Left kidney (tissue), 2 donors: ENCODE data around the gene AGXT. TPM values are rescaled to one million over a fixed set of nuclear protein-coding genes. Genes with fewer than 3 reads are reported as not detected.

Experiments
- DNase-seq: peaks from one replicate; pipeline ENCODE4 v3.0.0-alpha.2; 2013
- polyA plus RNA-seq: library from polyadenylated mRNA; unstranded; fragments of 120-200 nt; gene quantifications from one replicate; pipeline ENCODE4 v1.2.1, GENCODE V29; 2013; ENCODE audit not compliant: insufficient read length

AGXT gene
- polyA plus RNA-seq, 1 donor = 0.12 TPM

DNA sequence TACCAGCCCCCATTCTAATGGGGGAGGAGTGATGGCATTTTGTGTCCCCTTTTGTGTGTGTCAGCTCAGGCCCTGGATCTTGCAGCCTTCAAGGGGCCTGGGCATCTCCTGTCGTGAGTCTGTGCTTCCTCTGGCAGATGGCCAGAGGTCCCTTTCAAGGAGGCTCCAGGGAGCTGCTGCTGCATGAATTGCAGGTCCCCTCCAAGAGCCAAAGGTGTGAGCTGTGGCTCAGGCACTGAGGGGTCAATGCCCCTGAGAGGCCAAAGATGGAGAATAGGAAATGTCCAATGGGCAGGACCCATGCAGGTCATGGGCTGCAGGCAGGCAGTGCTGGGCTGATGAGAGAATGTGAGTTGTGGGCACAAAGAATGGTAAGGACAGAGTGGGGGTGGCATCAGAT, 16.9 kb downstream of the AGXT start:
- DNase-seq = no peak

DNA sequence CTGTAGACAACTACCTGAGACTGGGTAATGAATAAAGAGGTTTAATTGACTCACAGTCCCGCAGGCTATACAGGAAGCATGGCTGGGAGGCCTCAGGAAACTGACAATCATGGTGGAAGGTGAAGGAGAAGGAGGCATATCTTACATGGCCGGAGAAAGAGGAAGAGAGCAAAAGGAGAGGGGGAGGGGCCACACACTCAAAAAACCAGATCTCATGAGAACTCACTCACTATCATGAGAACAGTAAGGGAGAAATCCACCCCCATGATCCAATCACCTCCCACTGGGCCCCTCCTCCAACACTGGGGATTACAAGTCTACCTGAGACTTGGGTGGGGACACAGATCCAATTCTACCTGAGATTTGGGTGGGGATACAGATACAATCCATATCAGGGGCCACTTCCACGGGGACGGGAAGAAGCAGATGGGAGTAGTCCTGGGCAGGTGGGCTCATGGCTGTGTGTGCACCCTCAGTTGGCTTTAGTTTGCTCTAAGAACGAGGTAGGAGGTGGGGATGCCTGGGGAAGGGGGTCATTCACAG, 17.5 kb downstream of the AGXT start:
- no peak for DNase-seq

DNA sequence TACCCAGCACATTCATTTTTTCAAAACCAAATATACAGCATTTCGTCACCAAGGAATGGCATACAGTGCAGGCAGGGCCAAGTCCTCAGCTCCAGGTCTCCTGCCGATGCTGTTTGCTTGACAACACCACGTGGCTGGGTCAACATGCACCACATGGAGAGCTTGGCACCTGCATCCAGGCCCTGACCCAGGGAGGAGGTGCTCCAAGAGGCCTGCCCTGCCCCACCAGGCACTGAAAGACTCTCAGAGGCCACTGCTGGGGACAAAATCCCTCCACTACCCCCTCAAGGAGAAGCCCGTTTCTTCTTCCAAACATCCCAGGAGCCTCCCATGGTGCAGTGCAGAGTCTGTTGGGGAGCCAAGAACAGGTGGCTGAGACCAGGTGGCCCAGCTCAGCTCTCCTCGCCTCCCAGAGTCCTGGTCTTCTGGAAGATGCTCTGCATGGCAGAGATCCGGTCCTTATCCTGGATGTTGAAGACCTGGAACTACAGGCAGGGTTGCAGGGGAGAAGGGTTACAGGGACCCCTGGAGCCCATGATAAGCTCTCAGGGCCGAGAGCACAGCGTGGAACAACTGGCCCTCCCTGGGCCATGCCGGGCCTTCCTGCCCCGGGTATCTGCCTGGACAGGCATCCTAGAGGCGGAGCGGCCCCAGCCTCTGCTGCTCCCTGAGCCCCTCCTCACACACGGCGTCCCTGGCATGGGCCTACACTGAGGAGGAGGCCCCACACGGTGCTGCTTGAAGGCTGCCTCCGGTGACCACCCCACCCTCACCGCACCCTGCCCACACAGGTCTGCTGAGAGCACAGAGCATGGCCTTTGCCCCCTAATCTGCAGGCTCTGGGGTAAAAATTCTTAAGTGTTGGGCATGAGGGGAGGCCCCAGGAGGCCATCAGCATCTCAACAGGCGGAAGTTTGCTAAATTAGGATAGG, 18.3 kb downstream of the AGXT start:
- DNase-seq = no peak

DNA sequence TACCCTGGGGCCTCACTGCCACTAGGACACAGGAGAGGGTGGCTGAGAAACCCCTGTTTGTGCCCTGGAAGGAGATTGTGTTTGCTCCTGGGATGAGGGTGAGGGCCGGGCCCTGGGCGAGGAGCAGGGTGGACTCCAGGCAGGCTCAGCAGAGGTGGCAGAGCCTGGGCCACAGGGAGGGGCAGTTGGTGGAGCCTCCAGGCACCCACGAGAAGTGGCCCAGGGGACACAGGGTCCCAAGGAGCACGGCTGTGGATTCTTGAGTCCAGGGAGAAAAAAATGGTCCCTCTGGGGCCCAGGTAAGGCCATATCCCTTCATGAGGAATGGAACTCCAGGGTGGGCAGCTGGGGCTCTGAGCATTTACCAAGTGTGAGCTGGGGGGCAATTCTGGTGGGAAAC, 19.0 kb downstream of the AGXT start:
- no peak for DNase-seq

DNA sequence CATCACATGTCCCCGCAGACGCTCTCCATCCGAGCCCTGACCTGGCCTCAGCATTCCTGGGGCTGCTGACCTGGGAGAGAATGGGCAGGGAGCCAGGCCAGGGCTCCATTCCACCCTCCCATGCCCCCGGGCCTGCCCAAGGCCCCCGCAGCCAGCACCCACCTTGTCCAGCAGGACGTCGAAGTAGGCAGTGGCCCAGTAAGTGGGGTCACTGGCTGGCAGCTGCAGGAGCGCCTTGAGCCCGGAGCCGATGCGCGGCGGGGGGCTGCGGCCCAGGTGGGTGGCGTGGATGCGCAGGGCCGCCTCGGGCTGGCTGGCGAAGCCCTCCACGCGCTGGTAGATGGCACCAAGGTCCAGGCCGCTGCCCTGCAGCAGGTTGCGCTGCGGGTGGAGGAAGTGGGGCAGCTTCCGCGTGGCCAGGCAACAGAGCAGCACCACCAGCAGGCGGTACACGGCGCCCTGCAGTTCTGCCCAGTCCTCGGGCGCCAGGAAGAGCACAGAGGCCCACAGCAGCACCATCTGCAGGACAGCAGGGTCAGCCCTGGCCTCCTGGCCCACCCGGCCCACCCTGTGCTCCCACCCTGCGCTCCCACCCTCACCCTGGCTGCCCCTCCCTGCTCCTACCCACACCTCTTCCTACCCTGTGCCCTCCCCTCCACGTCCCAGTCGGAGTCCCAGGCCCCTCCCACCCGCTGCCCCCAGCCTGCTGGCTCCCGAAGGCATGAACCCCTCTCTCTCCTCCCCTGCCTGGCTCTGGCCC, 19.7 kb downstream of the AGXT start:
- no peak for DNase-seq

DNA sequence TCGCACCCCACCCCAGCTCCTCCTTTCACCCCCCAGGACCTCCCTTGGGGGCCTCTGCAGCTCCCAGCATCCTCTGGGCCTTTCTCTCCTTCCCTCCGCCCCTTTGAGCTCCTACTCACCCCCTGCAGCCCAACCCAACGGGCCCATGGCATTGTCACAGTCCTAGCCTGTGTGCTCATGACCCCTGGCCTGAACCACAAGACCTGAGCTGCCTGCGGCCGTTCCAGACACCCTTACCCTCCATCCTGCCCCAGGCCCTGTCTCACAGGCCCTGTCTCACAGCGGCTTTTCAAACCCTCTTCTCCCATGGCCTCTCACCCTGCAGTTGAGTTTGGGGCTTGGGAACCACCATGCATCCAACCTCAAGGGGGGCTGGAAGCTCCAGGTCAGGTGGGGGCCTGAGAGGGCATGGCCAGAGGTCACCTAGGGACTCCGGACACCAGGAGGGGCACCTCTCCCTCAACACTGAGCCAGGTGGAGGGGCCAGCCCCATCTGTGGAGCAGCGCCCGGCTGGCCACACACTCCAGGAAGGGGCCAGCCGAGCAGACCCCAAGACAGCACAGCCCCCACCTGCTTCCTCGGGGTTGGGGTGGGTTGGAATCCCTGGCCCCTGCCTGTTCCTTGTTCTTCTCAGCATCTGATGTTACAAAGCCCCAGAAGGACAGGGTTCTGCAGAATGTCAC, 20.4 kb downstream of the AGXT start:
- DNase-seq = no peak

DNA sequence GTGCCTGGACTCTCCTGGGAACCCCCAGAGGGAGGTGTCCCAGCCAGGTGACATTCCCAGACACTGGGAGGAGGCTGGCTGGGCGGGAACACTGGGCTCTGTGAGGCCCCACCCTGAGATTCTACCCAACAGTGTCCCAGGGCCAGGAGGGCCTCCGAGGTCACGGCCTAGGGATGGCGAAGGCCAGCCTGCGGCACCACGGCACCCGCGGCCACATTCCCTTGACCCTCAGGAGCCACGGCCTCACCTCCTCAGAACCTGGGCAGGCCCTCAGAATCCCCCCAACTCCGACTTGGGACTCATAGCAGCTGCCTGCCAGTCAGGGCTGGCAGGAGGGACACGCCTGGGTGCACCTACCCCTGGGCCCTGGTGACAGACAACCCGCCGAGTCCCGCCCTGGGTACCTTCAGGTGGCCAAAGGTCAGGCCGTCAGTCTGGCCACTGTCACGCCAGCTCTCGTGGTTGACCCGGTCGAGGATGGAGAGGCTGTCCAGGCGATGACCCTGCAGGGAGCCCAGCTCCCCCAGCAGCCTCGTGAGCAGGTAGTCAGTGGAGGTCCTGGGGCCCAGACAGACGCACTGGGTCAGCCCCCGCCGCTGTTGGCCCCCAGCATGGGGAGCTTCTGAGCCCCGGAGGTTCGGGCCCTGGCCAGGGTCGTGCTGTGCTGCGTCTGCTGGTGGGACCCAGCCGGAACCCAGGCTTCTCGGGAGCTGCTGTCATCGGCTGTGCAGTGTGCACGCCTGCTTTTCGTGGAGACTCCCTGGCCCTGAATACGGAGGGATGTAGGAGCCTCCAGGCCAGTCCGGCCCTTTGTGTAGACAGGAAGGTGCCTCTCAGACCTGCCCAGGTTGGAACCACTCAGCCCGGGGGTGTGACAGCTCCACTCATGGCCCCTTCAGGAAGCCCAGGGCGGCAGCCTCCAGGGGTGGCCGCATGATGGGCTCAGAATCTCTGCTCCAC, 21.3 kb downstream of the AGXT start:
- DNase-seq = no peak

DNA sequence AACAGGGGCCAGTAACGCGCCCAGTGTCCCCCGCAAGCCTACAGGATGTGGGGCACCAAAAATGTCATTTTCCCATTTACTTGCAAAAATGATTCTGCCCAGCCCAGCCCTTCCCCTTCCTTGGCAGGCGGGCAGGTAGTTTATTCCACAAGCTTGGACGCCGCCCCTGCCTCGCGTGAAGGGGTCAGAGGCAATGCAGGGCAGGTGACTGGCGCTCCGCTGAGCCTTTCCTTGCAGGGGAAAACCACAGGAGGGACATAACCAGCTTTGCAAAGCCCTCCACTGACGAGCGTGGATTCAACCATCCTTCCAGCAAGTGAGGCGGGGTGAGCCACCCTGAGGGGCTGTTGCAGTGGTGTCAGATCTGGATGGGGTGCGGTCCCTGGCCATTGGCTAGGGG, 22.1 kb downstream of the AGXT start:
- DNase-seq = no peak

DNA sequence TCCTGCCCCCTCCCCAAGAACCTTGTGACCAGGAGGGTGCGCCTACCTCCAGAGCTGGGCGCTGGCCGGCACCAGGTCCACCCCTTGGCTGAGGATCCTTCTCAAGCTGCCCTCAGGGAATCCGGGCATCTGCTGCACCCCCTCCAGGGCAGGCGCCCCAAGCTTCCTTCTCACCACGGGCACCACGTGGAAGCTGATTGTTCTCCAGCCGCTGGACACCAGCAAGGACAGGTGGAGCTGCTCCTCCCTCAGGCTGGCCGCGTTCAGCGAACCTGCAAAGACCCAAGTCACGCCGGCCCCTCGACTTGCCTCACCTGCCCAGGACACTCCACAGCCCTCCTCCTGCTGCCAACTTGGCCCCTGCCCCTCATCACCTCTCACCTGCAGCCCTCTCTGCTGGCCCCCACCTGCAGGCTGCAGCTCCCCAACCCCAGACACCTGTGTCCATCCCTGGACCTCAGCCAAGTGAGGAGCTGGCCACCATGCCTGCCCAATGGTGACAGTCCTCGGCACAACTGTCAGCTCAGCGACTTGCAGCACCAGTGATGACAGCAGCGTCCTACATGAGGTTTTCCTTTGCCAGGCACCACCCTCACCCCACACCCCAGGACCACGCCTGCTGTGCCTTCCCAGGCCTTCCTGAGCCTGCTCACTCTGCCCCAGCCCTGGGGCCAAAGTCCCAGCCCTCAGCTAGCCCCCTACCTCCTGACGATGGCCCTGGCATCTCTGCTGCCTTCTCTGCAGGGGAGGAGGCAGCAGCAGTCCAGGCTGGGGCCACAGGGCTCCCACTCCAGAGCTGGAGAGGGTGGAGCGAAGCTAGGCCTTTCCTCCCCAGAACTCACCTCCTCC, 23.1 kb downstream of the AGXT start:
- DNase-seq = no peak

DNA sequence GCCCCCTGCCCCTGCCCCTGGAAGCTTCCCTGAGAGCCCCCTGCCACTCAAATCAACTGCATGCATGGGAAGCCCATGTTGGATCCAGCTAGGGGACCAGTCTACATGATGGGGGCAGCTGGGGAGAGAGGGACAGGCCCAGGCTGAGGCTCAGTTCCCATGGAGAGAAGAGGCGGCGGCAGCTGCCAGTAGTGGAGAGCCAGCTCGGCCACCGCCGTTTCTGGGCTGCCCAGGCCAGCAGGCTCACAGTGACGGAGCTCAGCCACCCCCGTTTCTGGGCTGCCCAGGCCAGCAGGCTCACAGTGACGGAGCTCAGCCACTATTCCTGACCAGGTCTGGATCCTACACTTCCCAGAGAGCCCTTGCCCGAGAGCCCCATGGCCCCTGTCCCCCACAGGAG, 23.7 kb downstream of the AGXT start:
- DNase-seq = no peak

DNA sequence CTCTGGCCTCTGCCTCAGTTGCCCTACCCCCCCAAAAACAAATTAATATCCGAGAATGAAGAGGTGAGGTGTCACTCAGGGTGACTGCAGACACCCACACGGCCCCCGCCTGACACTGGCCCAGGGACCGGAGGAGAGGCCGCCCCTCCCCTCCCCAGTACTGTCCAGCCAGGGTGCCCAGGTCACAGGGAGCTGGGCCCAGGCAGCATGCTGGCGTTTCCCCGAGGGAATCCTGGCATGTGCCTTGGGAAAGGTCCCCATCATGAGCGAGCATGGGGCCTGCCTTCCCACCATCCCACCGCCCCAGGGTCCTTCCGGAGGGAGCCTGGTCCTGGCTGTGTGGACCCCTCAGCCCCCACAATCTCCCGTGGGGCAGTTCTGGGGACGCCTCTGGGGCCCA, 24.3 kb downstream of the AGXT start:
- DNase-seq = no peak

DNA sequence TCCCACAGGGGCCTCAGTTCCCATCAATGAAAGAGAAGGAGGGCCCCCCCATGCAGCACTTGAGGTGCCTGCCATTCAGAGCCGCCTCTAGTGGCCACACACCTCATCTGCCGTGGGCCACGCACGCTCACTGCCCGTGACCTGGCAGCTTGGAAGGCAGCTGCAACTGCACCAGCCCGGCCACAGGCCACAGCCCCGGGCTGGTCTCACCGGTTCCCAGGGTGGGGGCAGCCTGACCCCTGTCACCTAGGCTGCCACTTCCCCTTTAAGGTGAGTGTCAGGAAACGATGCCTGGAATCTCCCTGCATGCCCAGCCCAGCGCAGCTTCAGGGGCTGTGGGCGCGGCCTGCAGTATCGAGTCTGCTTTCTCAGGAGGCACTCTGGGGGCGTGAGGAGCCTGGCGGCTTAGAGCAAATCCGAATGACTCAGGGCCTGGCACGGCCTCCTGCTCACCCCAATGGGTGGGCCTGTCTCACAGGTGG, 24.8 kb downstream of the AGXT start:
- no peak for DNase-seq

DNA sequence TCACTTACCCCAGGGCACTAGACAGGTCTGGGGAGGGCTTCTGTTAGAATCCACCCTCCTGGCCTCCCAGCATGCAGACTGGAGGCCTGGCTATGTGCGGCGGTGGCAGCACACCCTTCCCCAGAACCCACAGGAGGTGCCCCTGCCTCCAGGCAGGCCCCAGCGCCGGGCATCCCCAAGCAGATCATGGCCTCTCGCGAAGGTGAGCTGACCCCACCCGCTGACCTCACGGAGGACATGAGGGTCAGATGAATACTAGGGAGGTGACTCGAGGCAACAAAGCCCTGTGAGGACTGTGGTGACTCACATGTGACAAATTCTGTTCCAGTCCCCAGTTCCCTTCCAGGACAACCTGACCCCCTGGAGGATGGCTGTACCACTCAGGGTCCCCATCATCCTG, 25.4 kb downstream of the AGXT start:
- DNase-seq = no peak

DNA sequence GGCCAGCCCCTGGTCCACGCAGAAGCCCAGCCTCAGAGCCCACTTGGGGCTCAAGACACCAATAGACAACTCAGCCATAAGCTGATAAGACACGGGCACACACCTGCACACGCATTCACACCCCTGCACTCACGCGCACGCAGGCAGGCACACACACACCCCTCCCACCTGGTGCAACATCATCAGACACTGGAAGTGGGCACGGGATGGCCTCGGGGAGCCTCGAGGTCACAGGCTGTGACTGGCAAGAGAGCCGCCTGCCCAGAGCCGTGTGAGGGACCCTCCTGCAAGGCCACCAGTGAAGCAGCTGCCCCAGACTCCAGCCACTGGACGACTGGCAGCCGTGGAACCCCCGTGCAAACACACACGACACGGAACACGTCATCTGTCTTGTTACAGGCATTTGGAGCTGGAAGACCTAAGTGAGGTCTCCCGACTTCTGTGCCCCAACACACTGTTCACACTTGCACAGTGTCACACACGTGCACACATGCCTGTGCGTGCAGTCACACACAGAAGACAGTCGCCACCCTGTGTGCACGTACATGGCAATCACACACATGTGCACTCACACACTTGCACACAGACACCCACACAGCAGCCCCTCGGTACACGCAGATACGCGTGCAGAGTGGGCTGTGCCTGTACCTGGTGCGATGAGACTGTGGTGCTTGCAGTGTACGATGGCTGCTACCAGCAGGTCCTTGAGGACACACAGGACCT, 26.4 kb downstream of the AGXT start:
- DNase-seq = no peak

DNA sequence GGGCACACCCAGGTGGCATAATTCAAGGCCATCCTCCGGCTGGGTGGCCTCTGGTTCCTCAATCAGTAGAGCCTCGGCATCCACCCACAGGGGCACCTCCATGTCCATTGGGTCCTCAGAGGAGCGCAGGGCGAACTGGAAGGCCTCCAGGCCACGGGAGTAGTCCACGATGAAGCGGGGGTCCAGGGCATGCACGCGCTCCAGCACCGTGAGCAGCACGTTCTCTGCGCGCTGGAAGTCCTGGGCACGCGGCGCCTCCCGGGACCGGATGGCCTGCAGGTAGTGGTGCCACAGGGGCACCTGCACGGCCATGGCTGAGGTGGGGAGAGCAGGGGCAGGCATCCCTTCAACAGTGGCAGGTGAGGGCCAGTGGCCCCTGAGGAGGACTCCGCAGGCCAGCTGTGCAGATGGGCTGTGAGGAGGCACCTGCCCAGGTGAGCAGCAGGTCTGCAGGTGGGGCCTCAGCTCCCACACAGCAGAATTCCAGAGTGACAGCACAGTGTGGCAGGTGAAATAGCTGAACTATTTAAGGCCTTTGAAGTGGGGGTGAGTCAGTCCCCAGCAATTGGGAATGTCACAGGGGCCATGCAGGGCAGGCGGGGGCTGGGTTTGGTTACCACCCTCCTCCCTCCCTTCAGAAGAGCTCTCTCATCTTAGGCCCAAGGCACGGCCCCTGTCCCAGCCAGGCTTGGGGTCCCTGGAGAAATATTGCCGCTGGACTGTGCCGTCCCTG, 27.2 kb downstream of the AGXT start, which contains the start of gene MAB21L4:
Gene MAB21L4 (minus strand): TSS at position 501 of the 733 bp plus-strand sequence. CDS start 159 bp downstream, at position 342.
- DNase-seq = no peak

DNA sequence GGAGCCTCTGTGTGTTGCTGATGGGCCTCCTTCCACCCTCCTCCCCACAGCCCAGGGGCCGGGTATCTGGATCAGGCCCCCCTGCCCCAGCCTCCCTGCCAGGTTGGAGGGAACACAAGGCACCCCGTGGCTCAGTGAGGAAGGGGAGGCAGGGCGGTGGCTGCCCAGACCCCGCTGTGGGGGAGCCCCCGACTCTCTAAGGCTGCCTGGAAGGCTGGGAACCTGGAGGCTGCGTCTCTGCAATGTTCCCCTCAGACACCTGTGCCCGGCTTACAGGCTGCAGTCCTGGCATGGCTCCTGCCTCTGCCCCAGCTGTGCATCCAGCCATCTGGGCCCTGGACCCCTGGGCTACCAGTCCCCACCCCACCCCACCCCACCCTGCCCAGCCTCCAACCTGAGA, 27.8 kb downstream of the AGXT start:
- DNase-seq = no peak

DNA sequence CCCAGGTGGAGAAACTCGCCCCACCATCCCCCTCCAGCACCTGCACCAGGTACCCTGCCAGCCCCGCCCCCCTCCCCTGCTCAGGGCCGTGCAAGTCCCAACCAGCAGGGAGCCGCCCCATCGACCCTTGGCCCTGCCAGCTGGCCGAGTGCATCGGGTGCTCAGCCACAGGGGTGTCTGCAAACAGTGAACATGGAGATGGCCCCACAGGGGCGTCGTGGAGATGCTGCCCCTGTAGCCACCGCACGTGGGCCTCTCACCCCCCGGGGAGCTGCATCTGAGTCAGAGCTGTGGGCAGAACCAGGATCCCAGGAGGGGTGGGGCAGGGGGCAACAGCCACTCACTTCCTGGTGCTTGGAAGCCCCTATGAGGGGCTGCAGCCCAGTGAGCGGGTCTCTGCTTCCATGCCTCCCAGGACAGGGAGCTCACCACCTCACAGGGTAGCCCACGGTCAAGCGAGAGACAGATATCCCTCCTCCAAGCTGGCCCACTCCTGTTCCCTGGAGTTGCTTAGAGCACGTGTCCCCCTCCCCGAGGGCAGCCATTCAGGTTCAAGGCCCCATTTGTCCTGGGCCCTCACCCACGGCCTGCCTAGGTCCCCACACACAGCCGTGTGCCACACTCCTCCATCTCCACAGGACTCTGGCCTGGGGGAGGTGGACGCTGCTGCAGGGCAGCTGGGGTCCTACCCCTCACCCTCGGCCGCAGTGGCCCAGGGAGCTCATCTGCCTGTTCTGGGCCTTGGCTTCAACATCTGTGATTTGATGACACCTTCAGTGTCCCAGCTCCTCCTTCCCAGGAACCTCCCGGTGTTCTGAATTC, 28.5 kb downstream of the AGXT start:
- DNase-seq = no peak
